GM12878 (cell line): ENCODE data around the gene THTPA. TPM values are rescaled to one million over a fixed set of nuclear protein-coding genes. Genes with fewer than 3 reads are reported as not detected.

Experiments
- ATF3 ChIP-seq: IDR thresholded peaks from 2 replicates; pipeline ENCODE4 v1.6.1; 2011; ENCODE audit warnings: low read depth, mild to moderate bottlenecking, low read length, moderate library complexity, borderline replicate concordance; ENCODE audit errors: extremely low read depth
- BCL3 ChIP-seq: IDR thresholded peaks from 2 replicates; pipeline ENCODE4 v1.6.1; 2011; ENCODE audit warnings: borderline replicate concordance, low read depth, mild to moderate bottlenecking, moderate library complexity, low read length; ENCODE audit not compliant: insufficient read depth, poor library complexity, severe bottlenecking
- BRCA1 ChIP-seq: IDR thresholded peaks from 2 replicates; pipeline ENCODE4 v1.6.1; 2011; ENCODE audit warnings: low read depth, low read length, improper control_type of control experiment
- CEBPZ ChIP-seq: fragments of 150-350 bp; IDR thresholded peaks from 2 replicates; pipeline ENCODE4 v1.6.1; 2016; ENCODE audit warnings: low read depth, low read length
- CTCF ChIP-seq, 3 experiments: IDR thresholded peaks in 2 of 3; conservative IDR thresholded peaks in 1 of 3; 2 replicates each; pipeline ENCODE4 v1.5.1; 2011; ENCODE audit warnings: low read depth in 3 of 3, low read length in 3 of 3, mild to moderate bottlenecking in 3 of 3, control low read depth in 2 of 3, moderate library complexity in 2 of 3, inconsistent platforms in 1 of 3, mixed read lengths in 1 of 3; ENCODE audit not compliant: control insufficient read depth in 2 of 3, insufficient read depth in 1 of 3; ENCODE audit errors: extremely low read depth in 1 of 3
- E2F4 ChIP-seq: IDR thresholded peaks from 2 replicates; pipeline ENCODE4 v1.6.1; 2012; ENCODE audit warnings: low read depth, low read length, improper control_type of control experiment
- FOXK2 ChIP-seq: fragments of 450-650 bp; IDR thresholded peaks from 2 replicates; pipeline ENCODE4 v1.6.1; 2017; ENCODE audit warnings: mild to moderate bottlenecking, moderate library complexity
- KLF5 ChIP-seq: fragments of 450-650 bp; IDR thresholded peaks from 2 replicates; pipeline ENCODE4 v1.6.1; 2014; ENCODE audit warnings: mild to moderate bottlenecking; ENCODE audit not compliant: partially characterized antibody
- MXI1 ChIP-seq: fragments of 150-350 bp; IDR thresholded peaks from 2 replicates; pipeline ENCODE4 v1.6.1; 2011; ENCODE audit warnings: low read depth, mild to moderate bottlenecking, inconsistent platforms, low read length, improper control_type of control experiment
- NR2F1 ChIP-seq: fragments of 450-650 bp; conservative IDR thresholded peaks from 2 replicates; pipeline ENCODE4 v1.6.1; 2017; ENCODE audit warnings: mild to moderate bottlenecking
- PML ChIP-seq: IDR thresholded peaks from 2 replicates; pipeline ENCODE4 v1.6.1; 2012; ENCODE audit warnings: low read length, inconsistent platforms
- RCOR1 ChIP-seq: conservative IDR thresholded peaks from 2 replicates; pipeline ENCODE4 v1.6.1; 2012; ENCODE audit warnings: low read depth, low read length, improper control_type of control experiment
- SMAD1 ChIP-seq: fragments of 450-650 bp; IDR thresholded peaks from 2 replicates; pipeline ENCODE4 v1.6.1; 2018; ENCODE audit warnings: mild to moderate bottlenecking, low read depth; ENCODE audit not compliant: partially characterized antibody
- SMC3 ChIP-seq: IDR thresholded peaks from 2 replicates; pipeline ENCODE4 v1.6.1; 2011; ENCODE audit warnings: low read length, improper control_type of control experiment, borderline replicate concordance
- SPI1 ChIP-seq: IDR thresholded peaks from 2 replicates; pipeline ENCODE4 v1.6.1; 2011; ENCODE audit warnings: low read depth, mild to moderate bottlenecking, low read length, moderate library complexity, borderline replicate concordance; ENCODE audit not compliant: insufficient read depth
- SREBF1 ChIP-seq: IDR thresholded peaks from 2 replicates; pipeline ENCODE4 v1.6.1; 2012; ENCODE audit warnings: mild to moderate bottlenecking, low read length
- SRF ChIP-seq, 2 experiments: IDR thresholded peaks; 2 replicates each; pipeline ENCODE4 v1.6.1; 2011; ENCODE audit warnings: low read depth in 2 of 2, low read length in 2 of 2, mild to moderate bottlenecking in 1 of 2, moderate library complexity in 1 of 2
- USF1 ChIP-seq: IDR thresholded peaks from 2 replicates; pipeline ENCODE4 v1.6.1; 2011; ENCODE audit warnings: borderline replicate concordance, low read depth, mild to moderate bottlenecking, moderate library complexity, mixed read lengths, low read length; ENCODE audit not compliant: insufficient read depth; ENCODE audit errors: extremely low read length
- YBX1 ChIP-seq: fragments of 450-650 bp; IDR thresholded peaks from 2 replicates; pipeline ENCODE4 v1.6.1; 2016; ENCODE audit warnings: antibody characterized with exemption
- ZNF274 ChIP-seq: IDR thresholded peaks from one replicate; pipeline ENCODE4 v1.8.0; 2011; ENCODE audit not compliant: insufficient read length, insufficient read depth
- ZNF384 ChIP-seq: IDR thresholded peaks from 2 replicates; pipeline ENCODE4 v1.6.1; 2012; ENCODE audit warnings: low read depth, mild to moderate bottlenecking, low read length, improper control_type of control experiment, borderline replicate concordance
- ZSCAN29 ChIP-seq: fragments of 450-650 bp; IDR thresholded peaks from 2 replicates; pipeline ENCODE4 v1.6.1; 2017; ENCODE audit warnings: mild to moderate bottlenecking, moderate library complexity
- polyA plus RNA-seq, 11 experiments: library from polyadenylated mRNA; depleted of rRNA in 4 of 11; unstranded in 6 of 11; stranded (reverse) in 5 of 11; fragments of >200 nt; fragmentation: Nextera tagmentation in 4 of 11; fragmentation: Illumina TruSeq in 1 of 11; extraction: Ambion mirVana in 4 of 11; extraction: Trizol in 1 of 11; gene quantifications; 1 replicate in 1 of 11; 2 replicates in 10 of 11; pipeline versions ENCODE4 v1.2.1 to v1.2.3, GENCODE V29; 2011 to 2016; ENCODE audit warnings: inconsistent platforms in 2 of 11, missing spikeins in 2 of 11, low read depth in 1 of 11
- total RNA-seq, 4 experiments: library from RNA; depleted of rRNA in 3 of 4; stranded (reverse); fragments of >200 nt in 3 of 4; fragmentation: Illumina TruSeq in 1 of 4; extraction: Trizol in 1 of 4; gene quantifications; 2 replicates each; pipeline versions ENCODE4 v1.2.1 to v1.2.3, GENCODE V29; 2013 to 2021

Gene THTPA
- total and polyA plus RNA-seq, 10 of the 15 experiments (the other 5 are each of a cell fraction or from before 2014, with no cell fraction given): 3.1 to 24.9 (median 12.8) TPM

- TF ChIP-seq BCL3 (peak; percentile 11), RCOR1 (no peak), FOXK2 (no peak), USF1 (no peak), CEBPZ (no peak), KLF5 (no peak), E2F4 (no peak), SREBF1 (no peak), ATF3 (no peak), MXI1 (peak; percentile 32; the same call in 1 of the 2 replicates), SRF (IDR thresholded peaks at IDR 0.05; ENCODE audit: low read depth in 2 of 2, low read length in 2 of 2) (no peak), NR2F1 (no peak), SMC3 (no peak), ZSCAN29 (no peak), ZNF274 (no peak), YBX1 (no peak), BRCA1 (no peak), CTCF (IDR thresholded peaks at IDR 0.05 in 2 of 3, conservative IDR thresholded peaks at IDR 0.05 in 1 of 3; ENCODE audit: control insufficient read depth in 2 of 3, extremely low read depth in 1 of 3, insufficient read depth in 1 of 3, low read depth in 3 of 3, low read length in 3 of 3) (no peak), SPI1 (peak; percentile 79), SMAD1 (no peak), ZNF384 (0 out of 2 replicates have a peak, but pooled peaks have one; percentile 11), PML (no peak)
Observed at GRCh38 chr14:23557521-23557920, 1.4 kb downstream of the THTPA start (continued).
